ENCODE data around the gene WIPF2. TPM values are rescaled to one million over a fixed set of nuclear protein-coding genes. Genes with fewer than 3 reads are reported as not detected.

The WIPF2 gene
- total and polyA plus RNA-seq, 2 experiments from 2014 or later = 9.2 TPM

DNA sequence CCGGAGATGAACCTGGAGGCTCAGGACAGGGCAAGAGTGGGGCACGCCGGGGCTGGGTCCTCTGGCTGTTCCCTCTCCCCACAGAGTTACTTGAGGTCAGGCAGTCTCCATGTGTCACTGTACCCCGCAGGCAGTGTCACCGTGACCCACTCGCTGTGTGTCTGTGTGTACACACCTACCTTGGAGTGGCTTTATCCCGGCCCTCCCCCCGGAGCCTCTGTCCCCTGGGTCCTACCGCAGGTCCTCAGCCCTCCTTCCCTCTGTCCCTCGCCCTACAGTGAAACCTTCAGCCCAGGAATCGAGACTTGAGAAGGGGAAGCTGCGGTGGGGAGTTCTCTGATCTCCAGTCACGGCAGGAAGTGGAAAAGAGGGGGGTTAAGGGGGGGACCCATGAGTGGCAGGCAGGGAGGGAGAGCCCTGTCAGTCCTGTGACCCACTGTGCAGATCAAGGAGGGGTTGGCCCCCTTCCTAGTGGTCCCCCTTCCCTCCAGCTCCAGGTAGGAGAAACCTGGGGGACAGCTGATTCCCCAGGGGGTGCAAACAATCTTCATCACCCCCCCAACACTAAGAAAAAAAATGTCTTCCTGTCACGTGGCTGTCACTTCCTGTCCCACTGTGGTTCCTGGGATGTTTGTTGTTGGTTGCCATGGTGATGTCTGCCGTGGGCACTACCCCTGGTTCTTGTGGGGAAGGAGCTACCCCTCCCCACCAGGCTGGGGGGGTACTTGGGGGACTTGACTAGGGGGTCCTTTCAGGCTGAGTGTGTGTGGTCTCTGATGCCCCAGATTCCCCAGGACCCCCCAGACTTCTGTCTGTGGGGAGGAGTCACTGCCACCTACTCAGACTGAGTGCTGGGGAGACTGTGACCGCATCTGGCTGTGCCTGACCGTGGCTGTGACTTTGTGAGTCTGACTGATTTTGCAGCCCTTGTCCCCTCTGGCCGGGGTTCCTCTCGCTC is 103.5 kb downstream of the WIPF2 start (continued):
- TF ChIP-seq, protein P1, sequence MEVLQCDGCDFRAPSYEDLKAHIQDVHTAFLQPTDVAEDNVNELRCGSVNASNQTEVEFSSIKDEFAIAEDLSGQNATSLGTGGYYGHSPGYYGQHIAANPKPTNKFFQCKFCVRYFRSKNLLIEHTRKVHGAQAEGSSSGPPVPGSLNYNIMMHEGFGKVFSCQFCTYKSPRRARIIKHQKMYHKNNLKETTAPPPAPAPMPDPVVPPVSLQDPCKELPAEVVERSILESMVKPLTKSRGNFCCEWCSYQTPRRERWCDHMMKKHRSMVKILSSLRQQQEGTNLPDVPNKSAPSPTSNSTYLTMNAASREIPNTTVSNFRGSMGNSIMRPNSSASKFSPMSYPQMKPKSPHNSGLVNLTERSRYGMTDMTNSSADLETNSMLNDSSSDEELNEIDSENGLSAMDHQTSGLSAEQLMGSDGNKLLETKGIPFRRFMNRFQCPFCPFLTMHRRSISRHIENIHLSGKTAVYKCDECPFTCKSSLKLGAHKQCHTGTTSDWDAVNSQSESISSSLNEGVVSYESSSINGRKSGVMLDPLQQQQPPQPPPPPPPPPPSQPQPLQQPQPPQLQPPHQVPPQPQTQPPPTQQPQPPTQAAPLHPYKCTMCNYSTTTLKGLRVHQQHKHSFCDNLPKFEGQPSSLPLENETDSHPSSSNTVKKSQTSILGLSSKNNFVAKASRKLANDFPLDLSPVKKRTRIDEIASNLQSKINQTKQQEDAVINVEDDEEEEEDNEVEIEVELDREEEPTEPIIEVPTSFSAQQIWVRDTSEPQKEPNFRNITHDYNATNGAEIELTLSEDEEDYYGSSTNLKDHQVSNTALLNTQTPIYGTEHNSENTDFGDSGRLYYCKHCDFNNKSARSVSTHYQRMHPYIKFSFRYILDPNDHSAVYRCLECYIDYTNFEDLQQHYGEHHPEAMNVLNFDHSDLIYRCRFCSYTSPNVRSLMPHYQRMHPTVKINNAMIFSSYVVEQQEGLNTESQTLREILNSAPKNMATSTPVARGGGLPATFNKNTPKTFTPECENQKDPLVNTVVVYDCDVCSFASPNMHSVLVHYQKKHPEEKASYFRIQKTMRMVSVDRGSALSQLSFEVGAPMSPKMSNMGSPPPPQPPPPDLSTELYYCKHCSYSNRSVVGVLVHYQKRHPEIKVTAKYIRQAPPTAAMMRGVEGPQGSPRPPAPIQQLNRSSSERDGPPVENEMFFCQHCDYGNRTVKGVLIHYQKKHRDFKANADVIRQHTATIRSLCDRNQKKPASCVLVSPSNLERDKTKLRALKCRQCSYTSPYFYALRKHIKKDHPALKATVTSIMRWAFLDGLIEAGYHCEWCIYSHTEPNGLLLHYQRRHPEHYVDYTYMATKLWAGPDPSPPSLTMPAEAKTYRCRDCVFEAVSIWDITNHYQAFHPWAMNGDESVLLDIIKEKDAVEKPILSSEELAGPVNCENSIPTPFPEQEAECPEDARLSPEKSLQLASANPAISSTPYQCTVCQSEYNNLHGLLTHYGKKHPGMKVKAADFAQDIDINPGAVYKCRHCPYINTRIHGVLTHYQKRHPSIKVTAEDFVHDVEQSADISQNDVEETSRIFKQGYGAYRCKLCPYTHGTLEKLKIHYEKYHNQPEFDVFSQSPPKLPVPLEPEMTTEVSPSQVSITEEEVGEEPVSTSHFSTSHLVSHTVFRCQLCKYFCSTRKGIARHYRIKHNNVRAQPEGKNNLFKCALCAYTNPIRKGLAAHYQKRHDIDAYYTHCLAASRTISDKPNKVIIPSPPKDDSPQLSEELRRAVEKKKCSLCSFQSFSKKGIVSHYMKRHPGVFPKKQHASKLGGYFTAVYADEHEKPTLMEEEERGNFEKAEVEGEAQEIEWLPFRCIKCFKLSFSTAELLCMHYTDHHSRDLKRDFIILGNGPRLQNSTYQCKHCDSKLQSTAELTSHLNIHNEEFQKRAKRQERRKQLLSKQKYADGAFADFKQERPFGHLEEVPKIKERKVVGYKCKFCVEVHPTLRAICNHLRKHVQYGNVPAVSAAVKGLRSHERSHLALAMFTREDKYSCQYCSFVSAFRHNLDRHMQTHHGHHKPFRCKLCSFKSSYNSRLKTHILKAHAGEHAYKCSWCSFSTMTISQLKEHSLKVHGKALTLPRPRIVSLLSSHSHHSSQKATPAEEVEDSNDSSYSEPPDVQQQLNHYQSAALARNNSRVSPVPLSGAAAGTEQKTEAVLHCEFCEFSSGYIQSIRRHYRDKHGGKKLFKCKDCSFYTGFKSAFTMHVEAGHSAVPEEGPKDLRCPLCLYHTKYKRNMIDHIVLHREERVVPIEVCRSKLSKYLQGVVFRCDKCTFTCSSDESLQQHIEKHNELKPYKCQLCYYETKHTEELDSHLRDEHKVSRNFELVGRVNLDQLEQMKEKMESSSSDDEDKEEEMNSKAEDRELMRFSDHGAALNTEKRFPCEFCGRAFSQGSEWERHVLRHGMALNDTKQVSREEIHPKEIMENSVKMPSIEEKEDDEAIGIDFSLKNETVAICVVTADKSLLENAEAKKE (CRISPR knock-in tag; IDR thresholded peaks at IDR 0.05) = no peak
- TF ChIP-seq, protein P2, sequence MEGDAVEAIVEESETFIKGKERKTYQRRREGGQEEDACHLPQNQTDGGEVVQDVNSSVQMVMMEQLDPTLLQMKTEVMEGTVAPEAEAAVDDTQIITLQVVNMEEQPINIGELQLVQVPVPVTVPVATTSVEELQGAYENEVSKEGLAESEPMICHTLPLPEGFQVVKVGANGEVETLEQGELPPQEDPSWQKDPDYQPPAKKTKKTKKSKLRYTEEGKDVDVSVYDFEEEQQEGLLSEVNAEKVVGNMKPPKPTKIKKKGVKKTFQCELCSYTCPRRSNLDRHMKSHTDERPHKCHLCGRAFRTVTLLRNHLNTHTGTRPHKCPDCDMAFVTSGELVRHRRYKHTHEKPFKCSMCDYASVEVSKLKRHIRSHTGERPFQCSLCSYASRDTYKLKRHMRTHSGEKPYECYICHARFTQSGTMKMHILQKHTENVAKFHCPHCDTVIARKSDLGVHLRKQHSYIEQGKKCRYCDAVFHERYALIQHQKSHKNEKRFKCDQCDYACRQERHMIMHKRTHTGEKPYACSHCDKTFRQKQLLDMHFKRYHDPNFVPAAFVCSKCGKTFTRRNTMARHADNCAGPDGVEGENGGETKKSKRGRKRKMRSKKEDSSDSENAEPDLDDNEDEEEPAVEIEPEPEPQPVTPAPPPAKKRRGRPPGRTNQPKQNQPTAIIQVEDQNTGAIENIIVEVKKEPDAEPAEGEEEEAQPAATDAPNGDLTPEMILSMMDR (conservative IDR thresholded peaks at IDR 0.05; ENCODE audit: low read depth in 2 of 2) = no peak

DNA sequence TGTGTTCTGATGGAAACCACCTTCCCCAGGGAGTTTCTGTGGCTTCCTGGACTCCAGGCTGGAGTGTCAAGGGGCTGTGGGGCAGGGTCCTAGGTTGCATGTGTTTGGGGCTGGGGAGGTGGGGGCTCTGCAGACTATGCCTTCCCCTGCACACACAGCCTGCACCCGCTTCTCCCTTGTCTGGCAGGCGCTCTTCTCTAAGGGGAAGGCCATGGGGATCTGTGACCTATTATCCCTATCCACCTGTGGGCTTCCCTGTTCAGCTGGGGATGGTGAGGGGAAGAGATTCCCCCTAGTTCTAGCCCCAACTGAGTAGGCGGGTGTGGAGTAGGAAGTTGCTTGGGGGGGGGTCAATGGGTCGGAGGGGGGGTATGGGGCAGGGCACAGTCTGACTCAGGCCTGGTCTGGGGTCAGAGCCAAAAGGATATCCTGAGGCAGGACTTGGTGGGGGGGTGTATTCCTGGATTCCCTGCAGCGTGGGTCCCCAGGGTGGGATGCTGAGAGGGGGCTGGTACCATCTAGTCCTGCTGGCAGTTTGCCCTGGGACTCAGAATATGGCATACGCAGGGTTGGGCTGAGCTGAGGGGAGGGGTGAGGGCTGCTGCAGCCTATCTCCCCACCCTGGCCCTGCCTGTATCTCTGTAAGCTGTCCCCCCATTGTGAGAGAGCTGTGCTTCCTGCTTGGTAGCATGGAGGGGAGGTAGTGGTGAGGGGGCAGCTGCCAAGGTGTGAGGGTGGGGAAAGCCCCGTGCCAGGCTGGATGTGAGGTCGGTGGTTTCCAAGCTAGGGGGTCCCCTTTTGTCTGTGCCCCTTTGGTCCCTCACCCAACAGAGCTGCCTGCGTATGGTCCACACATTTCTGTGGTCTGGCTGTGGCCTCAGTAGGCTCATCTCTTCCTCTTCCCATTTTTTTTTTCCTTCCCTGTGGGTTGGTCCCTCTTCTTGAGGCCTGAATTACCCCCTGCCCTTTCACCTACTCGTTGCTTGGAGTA is 104.6 kb downstream of the WIPF2 start:
- Histone ChIP-seq H4K20me1 (replicated peaks; ENCODE audit: insufficient read depth) (peaks cover 27% of the 10 kb centered on the region), H2AFZ (no peak overlapping the region), H3K79me2 (replicated peaks; ENCODE audit: insufficient read depth) (peaks cover 35% of the 10 kb centered on the region), H3K4me2 (no peak overlapping the region), H3F3A (replicated peaks; ENCODE audit: low read depth) (no peaks in the 10 kb centered on the region), H3K4me3 (no peak overlapping the region), H3K27me3 (ENCODE audit: insufficient read depth) (peaks cover 6% of the 10 kb centered on the region), H3K9me2 (ENCODE audit: insufficient read depth) (no peaks in the 10 kb centered on the region), H3K36me3 (ENCODE audit: insufficient read depth) (no peaks in the 10 kb centered on the region), H3K4me1 (ENCODE audit: insufficient read depth) (peaks cover 6% of the 10 kb centered on the region; the same call in 1 of the 2 replicates), H3K27ac (ENCODE audit: low read depth) (no peak overlapping the region)
- H3K4me1 Mint-ChIP-seq = peaks cover 74% of the 10 kb centered on the region
- no peak for DNase-seq (ENCODE audit: low spot score)
- peaks cover 26% of the 10 kb centered on the region for H3K27me3 Mint-ChIP-seq (ENCODE audit: insufficient read depth, low read depth, poor library complexity)
- no peak for ATAC-seq
- no peaks in the 10 kb centered on the region for H3K9me3 Mint-ChIP-seq
- no peak overlapping the region; the same call in 2 of the 3 replicates for H3K4me3 Mint-ChIP-seq
- no peaks in the 10 kb centered on the region for H3K36me3 Mint-ChIP-seq (ENCODE audit: low read depth)
- H3K27ac Mint-ChIP-seq = peak overlapping the region; percentile 18; the same call in 1 of the 2 replicates
- TF ChIP-seq, protein P1 (CRISPR knock-in tag; IDR thresholded peaks at IDR 0.05) = no peak
